SW 1271 (cell line): ENCODE measurements around the gene FXYD4.

Source experiments
- DNase-seq, 2 experiments: peaks; one replicate each; lab custom pipeline; 2025; lab: John Stamatoyannopoulos, UW

FXYD4 gene

DNA sequence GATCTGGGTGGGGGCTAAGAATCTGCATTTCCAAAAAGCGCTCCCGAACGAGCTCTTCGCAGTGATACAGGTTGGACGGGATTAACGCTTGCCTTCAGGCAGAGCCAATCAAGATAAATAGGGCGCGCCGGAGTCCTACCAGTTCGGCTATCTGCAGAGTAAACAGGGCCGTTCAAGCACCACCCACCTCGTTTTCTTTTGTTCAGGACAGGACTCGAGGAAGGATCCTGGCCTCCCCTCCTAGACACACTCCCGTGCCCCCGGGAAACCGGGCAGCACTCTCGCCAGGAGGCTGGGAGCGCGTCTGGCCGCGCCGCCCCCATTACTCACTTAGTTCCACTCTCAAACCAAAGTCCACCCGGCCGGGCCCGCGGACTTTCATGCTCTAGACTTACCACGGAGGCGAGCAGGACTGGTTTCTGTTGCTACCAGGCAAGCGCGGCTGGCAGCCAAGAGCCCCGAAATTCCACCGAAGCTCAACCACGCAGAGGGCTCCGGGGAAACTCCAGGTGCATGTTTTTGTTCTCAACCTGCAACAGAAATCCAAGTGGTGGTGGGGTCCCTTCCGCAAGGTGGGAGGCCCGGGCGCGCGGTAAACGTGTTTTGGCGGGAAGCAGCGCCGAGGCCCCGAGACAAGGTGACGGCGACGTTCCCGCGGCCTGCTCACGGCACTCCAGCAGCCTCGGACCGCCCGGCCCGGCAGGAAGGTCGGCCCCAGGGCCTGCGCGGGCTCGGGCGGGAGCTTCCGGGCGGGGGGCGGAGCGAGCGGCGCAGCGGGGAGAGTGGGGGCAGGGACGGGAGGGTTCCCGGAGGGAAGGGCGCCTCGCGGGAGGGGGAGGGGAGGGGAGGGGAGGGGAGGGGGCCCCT lies 24.9 kb downstream of the FXYD4 start:
- DNase-seq: peak; percentile 39 to 53

DNA sequence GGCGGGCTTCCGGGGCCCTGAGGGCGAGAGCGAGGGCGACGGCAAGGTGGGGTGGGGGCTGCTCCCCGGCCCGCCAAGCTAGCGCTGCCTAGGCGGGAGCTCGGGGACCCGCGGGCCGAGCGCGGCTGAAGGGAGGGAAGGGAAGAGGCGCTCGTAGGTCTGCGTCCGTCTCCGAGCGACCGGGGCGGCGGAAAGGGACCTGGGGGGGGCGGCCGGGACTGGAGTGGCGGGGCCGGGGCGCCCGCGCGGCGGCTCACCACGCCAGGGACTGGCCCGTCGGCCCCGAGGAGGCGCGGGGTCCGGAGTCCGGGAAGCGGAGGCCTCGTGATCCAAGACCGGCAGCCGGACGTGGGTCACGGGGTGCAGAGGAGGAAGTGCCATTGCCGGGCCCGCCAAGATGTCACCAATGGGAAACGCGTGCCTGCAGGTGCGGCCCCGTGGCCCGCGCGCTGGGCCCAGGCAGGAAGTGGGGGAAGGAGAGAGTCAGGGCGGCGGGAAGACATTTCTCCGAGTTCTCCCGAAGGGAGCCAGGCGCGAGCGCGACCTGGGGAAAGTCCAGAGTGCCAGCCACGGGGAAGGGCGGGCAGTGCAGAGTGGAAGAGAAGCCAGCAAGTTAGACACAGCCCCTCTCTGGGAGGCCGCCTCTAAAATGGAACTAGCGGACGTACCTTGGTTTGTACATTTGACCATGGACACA lies 25.6 kb downstream of the FXYD4 start:
- DNase-seq: peak; percentile 69 to 72

DNA sequence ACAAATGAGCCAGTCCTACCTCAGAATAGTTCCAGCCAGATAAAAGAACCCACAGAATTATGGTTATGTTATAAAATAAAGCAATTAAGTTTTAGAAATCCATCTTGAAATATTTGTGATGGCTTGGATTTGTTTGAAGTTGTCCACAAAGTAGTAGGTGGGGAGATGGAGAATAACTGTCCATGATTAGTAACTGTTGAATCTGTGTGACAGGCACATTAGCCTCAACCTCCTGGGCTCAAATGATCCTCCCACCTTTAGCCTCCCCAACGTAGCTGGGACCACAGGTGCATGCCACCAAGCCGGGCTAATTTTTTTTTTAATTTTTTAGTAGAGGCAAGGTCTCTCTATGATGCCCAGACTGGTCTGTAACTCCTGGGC lies 27.5 kb downstream of the FXYD4 start:
- no peak for DNase-seq

DNA sequence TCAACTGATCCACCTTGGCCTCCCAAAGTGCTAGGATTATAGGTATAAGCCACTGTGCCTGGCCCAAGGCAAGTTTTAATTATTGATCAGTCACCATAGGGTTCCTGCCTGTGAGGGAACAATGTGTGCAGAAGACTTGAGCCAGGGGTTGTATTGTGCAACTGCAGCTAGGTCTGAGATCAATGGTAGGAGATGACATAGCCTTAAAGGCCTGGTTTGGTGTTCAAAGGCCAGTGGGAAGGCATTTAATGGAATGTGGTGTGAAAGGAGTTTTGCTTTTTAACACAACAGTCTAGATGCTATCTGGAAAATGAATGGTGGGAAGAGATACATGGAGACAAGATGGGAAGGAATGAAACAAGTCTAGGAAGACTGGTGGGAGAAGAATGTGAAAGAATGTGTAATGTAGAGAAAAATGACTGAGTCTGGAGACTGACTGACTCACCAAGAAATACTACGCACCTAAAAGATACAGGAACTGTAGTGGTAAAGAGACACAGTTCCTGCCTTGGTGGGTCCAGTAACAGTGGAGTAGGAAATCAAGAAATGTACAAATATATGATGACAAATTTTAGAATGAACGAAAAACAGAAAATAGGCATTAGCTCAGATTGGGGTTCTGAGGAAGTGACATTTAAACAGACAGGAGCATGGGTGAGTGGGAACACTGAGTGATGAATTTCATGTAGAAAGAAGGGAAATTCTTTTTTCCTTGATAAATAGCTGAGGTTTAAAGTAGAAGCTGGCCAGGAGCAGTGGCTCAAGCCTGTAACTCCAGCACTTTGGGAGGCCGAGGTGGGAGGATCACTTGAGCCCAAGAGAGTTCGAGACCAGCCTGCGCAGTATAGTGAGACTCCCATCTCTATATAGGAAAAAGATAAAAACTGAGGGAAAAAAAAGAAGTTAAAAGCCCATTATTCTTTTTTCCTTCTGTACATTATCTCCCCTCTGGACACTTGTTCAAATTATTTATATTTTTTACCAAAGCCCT lies 28.2 kb downstream of the FXYD4 start:
- no peak for DNase-seq

DNA sequence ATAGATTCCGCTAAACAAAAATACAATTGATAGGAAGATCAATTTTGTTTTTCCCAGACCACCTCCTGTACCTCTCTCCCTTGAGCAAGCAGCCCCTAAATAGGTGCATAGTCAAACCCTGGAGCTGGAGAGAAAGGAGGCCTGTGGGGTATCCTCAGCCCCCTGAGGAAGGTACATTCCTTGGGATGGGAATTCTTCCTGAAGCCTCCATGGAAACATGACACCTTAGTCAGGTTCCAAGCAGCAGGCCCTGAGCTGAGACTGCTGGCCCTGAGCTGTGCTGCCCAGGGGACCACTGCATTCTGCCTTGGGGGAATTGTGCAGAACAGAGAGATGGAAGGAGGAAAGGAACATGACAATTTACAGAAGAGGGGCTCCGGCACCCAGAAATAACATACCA lies 30.2 kb downstream of the FXYD4 start:
- DNase-seq: no peak

DNA sequence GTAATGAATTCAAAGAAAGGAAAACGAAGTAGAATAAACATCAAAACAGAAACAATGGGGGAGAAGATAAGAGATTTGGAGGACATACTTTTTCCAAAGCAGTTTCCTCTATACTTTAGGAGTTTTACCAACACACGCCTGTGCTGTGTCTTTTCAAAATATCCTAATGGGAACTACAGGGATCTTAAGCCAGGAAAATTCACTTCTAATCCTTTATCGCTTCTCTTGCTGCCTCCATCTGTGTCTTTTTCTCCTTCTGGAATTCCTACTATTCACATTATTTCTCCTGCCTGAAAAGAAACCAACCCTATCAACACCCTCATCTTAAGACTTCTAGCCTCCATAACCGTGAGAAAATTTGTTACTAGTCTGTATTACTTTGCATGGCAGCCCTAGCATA lies 30.7 kb downstream of the FXYD4 start:
- no peak for DNase-seq

DNA sequence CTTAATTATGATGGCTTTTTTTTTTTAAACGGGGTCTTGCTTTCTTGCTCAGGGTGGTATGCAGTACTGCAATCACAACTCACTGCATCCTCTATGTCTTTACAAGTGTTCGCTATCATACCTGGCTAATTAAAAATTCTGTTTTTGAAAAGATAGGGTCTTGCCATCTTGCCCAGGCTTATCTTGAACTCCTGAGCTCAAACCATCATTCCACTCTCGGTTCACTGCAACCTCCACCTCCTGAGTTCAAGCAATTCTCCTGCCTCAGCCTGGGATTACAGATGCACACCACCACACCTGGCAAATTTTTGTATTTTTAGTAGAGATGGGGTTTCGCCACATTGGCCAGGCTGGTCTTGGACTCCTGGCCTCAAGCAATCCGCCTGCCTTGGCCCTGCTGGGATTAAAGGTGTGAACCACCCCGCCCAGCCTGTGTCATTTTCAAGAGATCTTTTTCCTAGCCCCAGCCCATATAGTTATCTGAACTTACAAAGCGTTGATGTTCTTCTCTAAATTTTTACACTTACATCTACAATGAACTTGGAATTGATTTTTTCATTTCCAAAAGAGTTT lies 31.5 kb downstream of the FXYD4 start:
- DNase-seq: no peak

DNA sequence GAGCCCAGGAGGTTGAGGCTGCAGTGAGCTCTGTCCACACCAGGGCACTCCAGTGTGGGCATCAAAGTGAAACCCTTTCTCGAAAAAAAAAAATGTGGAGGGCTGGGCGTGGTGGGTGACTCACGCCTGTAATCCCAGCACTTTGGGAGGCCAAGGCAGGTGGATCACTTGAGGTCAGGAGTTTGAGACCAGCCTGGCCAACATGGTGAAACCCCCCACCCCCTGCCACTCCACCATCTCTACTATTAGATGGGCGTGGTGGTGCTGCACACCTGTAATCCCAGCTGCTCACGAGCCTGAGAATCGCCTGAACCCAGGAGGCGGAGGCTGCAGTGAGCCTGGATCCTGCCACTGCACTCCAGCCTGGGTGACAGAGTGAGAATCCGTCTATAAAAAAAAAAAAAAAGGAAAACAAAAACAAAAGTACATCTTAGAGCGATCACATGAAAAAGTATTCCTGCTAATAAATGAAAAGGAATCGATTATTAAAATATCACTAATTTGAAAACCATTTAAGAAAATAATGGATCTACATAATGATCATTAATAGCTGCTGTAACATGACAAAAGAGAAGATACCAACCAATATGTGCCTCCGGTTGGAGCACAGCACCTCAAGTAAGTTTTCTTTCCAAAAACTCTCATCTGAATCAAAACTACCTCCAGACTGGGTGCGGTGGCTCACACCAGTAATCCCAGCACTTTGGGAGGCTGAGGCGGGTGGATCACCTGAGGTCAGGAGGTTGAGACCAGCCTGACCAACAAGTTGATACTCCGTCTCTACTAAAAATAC lies 32.7 kb downstream of the FXYD4 start:
- DNase-seq: no peak

DNA sequence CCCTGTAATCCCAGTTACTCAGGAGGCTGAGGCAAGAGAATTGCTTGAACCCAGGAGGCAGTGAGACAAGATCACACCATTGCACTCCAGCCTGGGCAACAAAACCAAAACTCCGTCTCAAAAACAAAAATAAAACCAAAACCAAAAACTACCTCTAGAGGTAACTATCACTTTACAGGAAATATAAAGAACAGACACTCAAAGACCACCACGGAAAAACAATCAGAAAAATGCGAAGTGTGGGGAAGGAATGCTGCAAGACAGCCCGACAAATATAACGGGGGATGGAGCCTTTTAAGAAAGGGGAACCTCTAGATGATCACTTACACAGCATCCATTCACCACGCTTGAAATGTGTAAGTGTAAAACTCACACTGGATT lies 33.3 kb downstream of the FXYD4 start:
- DNase-seq: no peak

DNA sequence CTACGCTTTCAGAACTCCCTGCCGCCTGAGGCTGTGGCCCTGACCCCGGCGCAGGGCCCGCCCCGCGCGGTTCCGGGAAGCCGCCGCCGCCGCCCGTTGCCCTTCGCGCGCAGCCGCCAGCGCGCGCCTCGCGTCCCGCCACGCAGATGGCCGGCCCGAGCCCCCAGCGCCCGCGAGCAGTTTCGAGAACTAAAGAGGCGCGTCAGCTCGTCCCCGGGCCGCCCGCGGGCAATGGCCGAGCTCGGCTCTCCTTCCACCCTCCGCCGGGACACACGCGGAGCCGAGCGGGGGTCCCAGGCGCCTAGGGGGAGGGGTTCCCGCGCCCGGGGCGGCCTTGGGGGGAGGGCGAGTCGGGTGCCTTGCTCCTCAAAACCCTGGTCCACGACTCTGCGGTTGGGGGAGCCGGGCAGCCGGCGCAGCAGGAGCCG lies 35.7 kb downstream of the FXYD4 start:
- DNase-seq: no peak

DNA sequence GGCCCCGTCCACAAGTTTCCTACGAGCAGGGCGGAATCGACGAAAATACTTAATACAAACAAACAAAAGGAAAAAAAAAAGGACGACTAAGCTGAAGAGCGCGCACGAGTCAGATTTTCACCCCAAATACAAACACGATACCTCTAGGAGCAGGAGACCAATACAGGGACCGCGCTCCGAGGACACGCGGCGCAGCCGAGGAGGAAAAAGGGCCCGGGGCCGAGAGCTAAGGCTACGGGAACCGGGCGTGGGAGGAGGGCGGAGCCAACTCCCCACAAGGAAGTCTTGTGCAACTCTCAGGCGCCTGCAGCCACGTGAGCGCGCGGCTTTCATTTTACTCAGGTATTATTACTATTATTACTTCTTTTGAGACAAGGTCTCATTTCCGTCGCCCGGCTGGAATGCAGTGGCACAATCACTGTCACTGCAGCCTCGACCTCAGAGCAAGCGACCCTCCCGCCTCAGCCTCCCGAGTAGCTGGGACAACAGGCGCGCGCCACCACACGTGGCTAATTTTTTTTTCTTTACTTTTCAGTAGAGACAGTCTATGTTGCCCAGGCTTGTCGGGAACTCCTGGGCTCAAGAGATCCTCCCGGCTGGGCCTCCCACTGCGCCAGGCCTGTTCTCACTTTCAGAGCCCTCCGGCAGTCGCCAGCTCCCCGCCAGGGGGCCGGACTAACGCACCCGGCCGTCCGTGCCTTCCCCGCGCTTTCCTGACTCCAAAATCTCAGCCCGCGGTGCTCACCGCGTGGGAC lies 36.3 kb downstream of the FXYD4 start:
- DNase-seq: peak; percentile 47 to 77

DNA sequence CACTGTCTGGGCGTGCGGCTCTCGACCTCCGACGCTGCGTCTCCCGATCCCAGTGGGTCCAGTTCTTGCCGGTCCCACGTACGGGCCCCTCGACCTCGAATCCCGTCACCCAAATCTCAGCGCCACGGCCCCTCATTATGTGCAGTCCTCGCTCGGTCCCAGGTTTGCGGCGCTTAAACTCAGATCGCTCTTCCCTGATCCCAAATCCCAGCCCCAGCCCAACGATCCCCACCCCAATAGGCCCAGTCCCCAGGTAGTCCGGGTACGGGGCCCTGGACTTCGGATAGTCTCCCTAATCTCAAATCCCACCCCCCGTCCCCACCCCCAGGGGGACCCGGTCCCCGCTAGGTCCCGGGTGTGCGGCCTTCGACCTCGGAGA lies 36.9 kb downstream of the FXYD4 start:
- no peak for DNase-seq

DNA sequence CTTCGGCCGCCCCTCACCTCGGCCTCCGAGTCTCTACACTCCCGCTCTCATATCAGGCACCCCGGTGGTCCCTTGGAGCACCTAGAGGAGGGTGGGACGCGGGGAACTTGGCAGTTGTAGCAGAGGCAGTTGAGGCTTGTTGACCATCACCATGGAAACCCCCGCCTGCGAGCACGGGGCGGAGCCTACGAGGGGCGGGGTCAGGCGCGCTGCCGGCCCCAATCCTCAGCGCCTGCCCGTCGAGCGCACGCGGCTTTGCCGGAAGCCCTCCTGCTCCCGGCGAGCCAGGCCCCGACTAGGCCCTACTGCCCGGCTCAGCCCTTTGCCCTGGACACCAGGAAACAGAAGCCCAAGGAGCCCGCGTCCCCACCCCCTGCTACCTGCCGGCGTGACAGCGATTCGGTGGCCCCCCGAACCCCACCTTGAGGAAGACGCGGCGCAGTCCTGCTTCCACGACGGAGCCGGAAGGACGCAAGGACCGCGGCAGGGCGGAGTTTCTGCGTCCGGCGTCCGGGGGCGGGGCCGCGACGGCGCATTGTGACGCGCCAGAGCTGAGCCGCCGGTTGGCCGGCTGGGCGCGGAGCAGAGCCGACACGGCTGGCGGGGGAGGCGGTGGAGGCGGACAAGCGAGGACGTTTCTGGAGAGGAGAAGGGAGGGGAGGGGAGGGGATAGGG lies 37.4 kb downstream of the FXYD4 start, which contains the start of gene HNRNPF:
TSS of gene HNRNPF (minus strand) at position 477 of the 675 bp plus-strand sequence. CDS start 21,302 bp downstream, outside the sequence.
- DNase-seq: peak; percentile 69 to 87

DNA sequence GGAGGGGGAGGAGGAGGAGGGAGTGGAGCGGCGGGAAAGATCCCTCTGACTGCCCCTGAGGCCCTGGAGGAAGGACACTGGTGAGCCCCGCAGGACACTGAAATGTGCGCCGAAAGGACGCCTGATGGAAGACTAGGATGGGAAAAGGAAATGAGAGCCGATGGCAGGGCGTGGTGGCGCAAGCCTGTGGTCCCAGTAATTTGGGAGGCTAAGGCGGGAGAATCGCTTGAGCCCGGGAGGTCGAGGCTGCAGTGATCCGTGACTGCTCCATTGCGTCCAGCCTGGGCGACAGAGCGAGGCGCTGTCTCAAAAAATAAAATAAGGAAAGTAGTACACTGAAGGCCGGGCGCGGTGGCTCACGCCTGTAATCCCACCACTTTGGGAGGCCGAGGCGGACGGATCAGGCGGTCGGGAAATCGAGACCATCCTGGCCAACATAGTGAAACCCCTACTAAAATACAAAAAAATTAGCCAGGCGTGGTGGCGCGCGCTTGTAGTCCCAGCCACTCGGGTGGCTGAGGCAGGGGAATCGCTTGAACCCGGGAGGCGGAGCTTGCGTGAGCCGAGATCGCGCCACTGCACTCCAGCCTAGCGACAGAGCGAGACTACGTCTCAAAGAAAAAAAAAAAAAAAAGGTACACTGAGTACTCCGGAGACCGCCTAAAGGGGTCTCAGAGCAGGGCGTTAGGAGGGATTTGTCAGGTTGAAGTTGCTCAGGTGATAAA lies 38.1 kb downstream of the FXYD4 start:
- peak in 1 of 2 experiments; percentile 57 for DNase-seq

DNA sequence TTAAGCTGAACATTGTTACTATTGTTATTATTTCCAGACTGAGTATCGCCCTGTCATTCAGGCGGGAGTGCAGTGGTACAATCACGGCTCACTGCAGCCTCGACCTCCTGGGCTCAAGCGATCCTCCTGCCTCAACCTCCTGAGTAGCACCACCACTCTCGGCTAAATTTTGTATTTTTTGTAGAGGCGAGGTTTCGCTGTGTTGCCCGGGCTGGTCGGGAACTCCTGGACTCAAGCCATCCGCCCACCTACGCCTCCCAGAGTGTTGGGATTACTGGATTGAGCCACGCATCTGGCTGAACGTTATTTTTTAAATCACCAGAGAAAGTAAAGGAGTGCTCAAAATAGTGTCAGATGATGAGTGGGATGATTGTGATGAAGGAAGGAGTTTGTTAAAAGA lies 38.9 kb downstream of the FXYD4 start:
- no peak for DNase-seq

DNA sequence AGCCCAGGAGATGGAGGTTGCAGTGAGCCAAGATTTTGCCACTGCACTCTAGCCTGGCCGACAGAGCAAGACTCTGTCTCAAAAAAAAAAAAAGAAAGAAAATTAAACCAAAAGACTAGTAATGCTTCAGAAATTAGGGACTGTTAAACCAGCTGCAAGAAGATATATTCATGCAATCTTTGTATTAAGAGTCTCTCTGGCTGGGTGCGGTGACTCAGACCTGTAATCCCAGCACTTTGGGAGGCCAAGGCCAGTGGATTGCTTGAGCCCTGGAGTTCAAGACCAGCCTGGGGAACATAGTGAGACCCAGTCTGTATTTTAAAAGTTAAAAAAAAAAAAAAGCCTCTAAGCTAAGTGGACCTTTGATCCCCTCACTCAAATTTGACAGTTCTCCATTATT lies 40.1 kb downstream of the FXYD4 start:
- DNase-seq: no peak

DNA sequence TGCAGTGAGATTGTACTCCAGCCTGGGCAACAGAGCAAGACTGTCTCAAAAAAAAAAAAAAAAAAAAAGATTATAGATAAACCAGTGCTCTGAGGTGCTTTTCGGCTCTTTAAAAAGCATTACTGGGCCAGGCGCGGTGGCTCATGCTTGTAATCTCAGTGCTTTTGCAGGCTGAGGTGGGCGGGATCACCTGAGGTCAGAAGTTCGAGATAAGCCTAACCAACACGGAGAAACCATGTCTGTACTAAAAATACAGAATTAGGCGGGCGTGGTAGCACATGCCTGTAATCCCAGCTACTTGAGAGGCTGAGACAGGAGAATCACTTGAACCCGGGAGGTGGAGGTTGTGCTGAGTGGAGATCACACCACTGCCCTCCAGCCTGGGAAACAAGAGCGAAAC lies 44.1 kb downstream of the FXYD4 start:
- no peak for DNase-seq

DNA sequence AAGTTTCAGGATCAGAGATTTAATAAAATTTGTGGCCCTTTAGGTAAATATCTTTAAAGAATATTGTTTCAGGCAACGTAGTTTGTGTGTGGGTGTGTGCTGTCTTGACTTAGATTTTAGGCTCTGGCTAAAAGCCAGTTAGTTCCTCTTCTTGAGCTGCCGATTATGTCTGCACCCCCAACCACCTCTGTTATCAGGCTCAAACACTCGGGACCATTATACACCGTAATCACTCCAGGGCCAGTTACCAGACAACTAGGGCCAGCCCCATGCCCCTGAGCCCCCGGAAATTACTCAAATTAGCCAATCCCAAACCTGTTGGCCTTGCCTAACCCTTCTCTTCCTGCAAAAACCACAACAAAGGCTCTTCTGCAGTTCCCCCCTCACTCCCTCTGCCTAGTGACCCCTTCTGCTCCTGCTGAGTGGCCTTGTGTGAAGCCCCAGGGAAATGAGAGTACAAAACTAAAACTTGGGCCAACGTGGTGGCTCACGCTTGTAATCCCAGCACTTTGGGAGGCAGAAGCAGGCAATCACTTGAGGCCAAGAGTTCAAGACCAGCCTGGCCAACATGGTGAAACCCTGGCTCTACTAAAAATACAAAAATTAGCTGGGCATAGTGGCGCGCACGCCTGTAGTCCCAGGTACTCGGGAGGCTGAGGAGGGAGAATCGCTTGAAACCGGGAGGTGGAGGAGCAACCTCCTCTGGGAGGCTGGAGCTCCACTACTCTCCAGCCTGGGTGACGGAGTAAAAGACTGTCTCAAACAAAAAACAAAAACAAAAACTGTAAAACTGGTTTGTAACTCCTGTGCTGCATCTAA lies 46.7 kb downstream of the FXYD4 start:
- no peak for DNase-seq
